ENCODE data around the gene DCHS2. TPM values are rescaled to one million over a fixed set of nuclear protein-coding genes. Genes with fewer than 3 reads are reported as not detected.

The DCHS2 gene
- total RNA-seq, 2 experiments from 2014 or later, result not detected

DNA sequence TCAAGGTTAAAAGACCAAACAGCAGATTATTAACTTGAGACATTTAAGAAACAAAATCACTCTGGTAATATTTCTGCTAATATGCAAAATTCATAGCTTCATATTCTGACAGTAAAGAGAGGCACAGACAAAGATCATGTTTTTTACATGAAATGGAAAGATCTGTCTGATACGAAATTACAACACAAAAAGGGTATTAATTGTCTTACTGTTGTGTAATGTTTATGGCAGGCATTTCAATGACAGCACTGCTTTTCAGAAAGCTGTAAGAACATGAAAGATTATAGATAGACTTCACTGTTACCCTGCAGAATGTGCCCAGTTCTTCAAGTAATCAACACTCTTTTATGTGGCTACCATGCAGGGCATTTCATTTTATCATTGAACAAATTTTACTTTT, 15.4 kb downstream of the DCHS2 start:
- Mint-ChIP-seq H3K4me1 (no peaks in the 10 kb centered on the region), H3K36me3 (ENCODE audit: low read depth) (no peaks in the 10 kb centered on the region), H3K9me3 (no peaks in the 10 kb centered on the region), H3K27ac (no peak overlapping the region), H3K4me3 (no peak overlapping the region), H3K27me3 (peaks cover 18% of the 10 kb centered on the region)
- ChIA-PET POLR2A (no interaction called here), CTCF (no interaction called here)
- DNase-seq, result no peak

DNA sequence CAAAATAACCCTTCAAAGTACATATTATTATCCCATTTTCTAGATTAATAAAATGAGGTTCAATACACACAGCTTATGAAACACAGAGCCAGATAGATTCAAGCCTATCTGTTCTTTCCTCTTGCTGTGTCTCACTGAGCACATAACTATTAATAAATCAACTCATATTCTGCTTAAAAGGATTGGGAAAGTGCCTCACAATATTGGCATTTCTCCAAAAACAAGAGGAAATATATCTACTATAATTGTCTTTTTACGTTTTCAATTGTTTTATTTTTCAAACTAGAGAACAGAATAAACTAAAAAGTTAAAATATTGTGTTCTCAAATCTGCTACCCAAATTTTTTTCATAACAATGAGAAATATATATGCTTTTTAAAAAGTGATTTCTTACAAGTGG, 15.8 kb downstream of the DCHS2 start:
- no peaks in the 10 kb centered on the region for H3K36me3 Mint-ChIP-seq (ENCODE audit: low read depth)
- no peak overlapping the region for H3K4me3 Mint-ChIP-seq
- H3K27me3 Mint-ChIP-seq, result peaks cover 19% of the 10 kb centered on the region
- H3K9me3 Mint-ChIP-seq, result no peaks in the 10 kb centered on the region
- CTCF ChIA-PET, result no interaction called here
- POLR2A ChIA-PET, result no interaction called here
- H3K27ac Mint-ChIP-seq, result no peak overlapping the region
- DNase-seq, result no peak
- H3K4me1 Mint-ChIP-seq, result no peaks in the 10 kb centered on the region

DNA sequence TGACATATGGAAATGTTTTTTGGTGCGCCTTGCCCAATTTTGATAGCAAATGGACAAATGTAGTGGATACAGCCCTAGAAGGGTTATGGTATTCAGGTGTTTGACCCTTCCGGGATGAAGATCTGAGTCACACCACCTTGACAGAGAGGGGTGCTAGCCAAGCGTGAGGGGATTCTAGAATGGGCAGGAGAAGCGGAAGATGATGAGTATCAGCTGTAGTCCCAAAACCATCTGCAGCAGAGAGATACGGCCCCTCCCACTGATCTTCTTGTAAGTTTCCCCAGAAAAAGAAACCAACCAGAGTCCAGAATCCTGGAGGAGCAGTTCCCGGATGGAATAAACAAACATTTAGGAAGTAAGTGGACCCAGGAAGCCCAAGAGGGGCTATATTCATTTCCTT, 18.1 kb downstream of the DCHS2 start:
- H3K27me3 Mint-ChIP-seq, result peaks cover 23% of the 10 kb centered on the region
- no peak for DNase-seq
- H3K4me1 Mint-ChIP-seq, result no peaks in the 10 kb centered on the region
- CTCF ChIA-PET, result interaction anchor here (0.6 kb wide), 1 partner anchor 72 kb away, joined by 4 read pairs; no protein-coding TSS in a partner anchor
- H3K36me3 Mint-ChIP-seq (ENCODE audit: low read depth), result no peaks in the 10 kb centered on the region
- POLR2A ChIA-PET, result no interaction called here
- no peaks in the 10 kb centered on the region for H3K9me3 Mint-ChIP-seq
- no peak overlapping the region for H3K27ac Mint-ChIP-seq
- H3K4me3 Mint-ChIP-seq, result no peak overlapping the region

DNA sequence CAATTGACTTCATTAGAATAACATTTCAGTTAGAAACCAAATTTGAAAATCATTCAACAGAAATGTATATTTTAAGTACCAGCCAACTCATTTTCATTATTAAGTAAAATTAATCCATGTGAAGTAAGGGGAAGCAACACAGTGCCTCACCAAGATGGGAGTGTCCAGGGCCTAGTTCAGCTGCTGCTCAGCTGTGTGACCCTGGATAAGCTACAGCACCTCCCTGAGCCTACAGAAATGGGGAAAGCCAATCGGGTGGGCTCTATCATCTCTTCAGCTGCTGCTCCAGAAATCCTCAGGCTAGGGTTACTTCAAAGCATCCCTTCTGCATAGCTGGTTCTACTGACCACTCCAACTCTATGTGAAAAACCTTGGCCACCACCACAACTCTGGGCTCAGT, 18.7 kb downstream of the DCHS2 start:
- POLR2A ChIA-PET, result no interaction called here
- no peaks in the 10 kb centered on the region for H3K36me3 Mint-ChIP-seq (ENCODE audit: low read depth)
- peaks cover 24% of the 10 kb centered on the region for H3K27me3 Mint-ChIP-seq
- H3K4me1 Mint-ChIP-seq, result no peaks in the 10 kb centered on the region
- CTCF ChIA-PET, result interaction anchor here (0.6 kb wide), 1 partner anchor 73 kb away, joined by 4 read pairs; no protein-coding TSS in a partner anchor
- no peak for DNase-seq
- H3K4me3 Mint-ChIP-seq, result no peak overlapping the region
- H3K27ac Mint-ChIP-seq, result no peak overlapping the region
- no peaks in the 10 kb centered on the region for H3K9me3 Mint-ChIP-seq

DNA sequence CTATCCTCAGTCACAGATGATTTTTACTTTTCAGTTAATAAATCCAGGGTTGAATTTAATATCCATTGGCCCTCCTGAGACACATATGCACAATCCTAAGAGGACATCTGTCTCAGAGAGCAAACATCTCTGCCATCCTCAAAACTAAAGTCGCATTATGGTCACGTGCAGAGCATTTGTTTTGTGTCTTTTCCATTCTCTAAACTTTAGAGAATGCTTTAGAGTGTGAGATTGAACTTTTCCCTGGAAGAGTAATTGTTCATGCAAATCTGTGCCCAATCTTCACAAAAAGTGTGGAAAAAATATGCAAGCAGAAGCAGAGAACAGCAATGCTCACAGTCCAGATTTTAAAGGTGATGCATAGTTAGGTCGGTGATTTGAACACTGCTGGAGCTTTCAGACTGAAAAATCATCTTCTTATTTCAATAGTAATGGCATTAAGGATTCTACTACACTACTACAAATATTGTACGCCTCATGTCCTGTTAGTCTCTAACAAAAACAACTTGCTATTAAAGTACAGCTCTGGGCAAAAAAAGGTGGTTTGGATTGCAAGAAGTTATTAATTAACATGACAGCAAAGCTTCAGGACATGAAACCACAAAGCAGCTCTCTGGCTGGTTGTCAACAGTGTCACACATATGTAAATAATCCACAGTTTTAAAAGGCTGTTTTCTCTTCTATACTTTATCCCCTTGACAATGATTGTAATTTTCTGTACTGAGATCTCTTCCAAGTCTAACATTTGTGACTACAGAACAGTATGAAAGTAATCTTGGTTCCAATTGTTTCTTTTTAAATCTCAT, 19.9 kb downstream of the DCHS2 start:
- H3K27ac Mint-ChIP-seq, result no peak overlapping the region
- no peak overlapping the region for H3K4me3 Mint-ChIP-seq
- no peaks in the 10 kb centered on the region for H3K9me3 Mint-ChIP-seq
- ChIA-PET POLR2A (no interaction called here), CTCF (no interaction called here)
- no peaks in the 10 kb centered on the region for H3K4me1 Mint-ChIP-seq
- no peaks in the 10 kb centered on the region for H3K36me3 Mint-ChIP-seq (ENCODE audit: low read depth)
- peaks cover 25% of the 10 kb centered on the region for H3K27me3 Mint-ChIP-seq
- no peak for DNase-seq

DNA sequence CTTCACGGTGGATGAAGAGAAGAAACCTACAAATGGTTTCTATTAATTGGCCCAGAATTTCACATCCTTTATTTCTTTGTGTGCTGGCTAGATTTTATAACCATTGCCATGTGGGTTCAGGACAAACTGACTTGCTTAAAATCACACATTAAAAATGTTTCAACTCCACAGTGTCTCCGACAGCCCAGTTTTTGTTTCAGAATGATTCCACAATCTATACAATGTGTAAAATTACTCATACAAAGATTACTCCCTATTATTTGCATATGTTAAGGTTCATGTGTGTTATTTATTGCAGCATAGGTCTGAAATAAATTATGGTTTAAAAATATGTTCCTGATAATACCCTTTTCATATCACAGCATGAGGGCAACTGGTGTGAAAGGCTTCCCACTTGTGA, 20.6 kb downstream of the DCHS2 start:
- CTCF ChIA-PET, result no interaction called here
- no peaks in the 10 kb centered on the region for H3K36me3 Mint-ChIP-seq (ENCODE audit: low read depth)
- POLR2A ChIA-PET, result no interaction called here
- no peaks in the 10 kb centered on the region for H3K9me3 Mint-ChIP-seq
- DNase-seq, result no peak
- no peaks in the 10 kb centered on the region for H3K4me1 Mint-ChIP-seq
- peaks cover 20% of the 10 kb centered on the region for H3K27me3 Mint-ChIP-seq
- no peak overlapping the region for H3K27ac Mint-ChIP-seq
- H3K4me3 Mint-ChIP-seq, result no peak overlapping the region

DNA sequence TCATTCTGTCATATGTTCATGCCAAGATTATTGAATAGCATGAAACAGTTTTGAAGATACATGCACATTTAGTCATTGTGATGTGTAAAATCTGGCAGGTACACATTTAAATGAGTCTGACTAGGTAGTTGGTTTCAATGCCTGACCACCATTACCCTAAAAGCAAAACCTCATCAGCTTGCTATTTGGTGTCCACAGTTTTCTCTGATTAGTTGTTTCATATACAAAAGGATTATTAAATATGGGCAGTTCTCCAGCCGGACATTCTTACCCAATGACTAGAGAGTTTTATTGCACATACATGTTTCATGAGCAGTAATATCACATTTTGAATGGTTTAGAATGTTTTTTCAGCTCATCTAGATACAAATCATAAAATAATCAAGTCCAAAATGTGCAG, 23.7 kb downstream of the DCHS2 start:
- peaks cover 18% of the 10 kb centered on the region for H3K27me3 Mint-ChIP-seq
- no peak overlapping the region for H3K4me3 Mint-ChIP-seq
- CTCF ChIA-PET, result no interaction called here
- no peak overlapping the region for H3K27ac Mint-ChIP-seq
- H3K4me1 Mint-ChIP-seq, result no peaks in the 10 kb centered on the region
- H3K36me3 Mint-ChIP-seq (ENCODE audit: low read depth), result no peaks in the 10 kb centered on the region
- POLR2A ChIA-PET, result no interaction called here
- H3K9me3 Mint-ChIP-seq, result no peaks in the 10 kb centered on the region
- no peak for DNase-seq

DNA sequence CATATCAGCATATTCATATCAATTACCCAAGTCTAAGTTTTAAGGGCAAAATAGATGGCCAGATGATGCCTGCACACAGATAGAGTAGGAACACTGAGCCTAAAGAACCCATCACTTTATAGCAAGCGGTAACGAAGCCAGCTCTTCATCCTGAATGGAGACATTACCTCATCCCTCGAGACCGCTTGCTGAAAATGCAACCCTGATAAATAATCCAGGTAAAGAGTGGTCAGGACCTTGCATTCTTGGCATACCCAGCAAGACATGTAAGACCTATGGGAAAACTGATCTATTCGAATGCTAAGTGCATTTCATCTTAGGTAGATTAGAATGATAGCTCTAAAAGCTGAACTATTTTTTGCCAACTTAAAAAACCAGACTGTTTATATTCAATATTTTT, 25.3 kb downstream of the DCHS2 start:
- POLR2A ChIA-PET, result no interaction called here
- CTCF ChIA-PET, result no interaction called here
- peaks cover 24% of the 10 kb centered on the region for H3K27me3 Mint-ChIP-seq

DNA sequence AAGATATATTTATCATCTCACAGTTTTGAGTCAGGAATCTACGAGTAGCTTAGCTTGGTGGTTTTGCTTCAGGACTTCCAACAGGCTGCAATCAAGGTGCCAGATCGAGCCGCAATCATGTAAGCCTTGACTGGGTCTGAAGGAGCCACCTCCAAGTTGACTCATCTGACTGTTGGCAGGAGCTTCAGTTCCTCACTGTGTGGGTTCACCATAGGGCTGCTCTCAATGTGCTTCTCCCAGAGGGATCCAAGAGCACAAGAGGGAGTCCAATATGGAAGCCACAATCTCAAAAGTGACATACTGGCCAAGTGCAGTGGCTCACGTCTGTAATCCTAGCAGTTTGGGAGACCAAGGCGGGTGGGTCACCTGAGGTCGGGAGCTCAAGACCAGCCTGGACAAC, 26.5 kb downstream of the DCHS2 start:
- Mint-ChIP-seq H3K4me1 (no peaks in the 10 kb centered on the region), H3K36me3 (ENCODE audit: low read depth) (no peaks in the 10 kb centered on the region), H3K27me3 (peaks cover 18% of the 10 kb centered on the region), H3K4me3 (no peak overlapping the region), H3K27ac (no peak overlapping the region), H3K9me3 (no peaks in the 10 kb centered on the region)
- ChIA-PET CTCF (interaction anchor here (0.5 kb wide), 1 partner anchor 31 kb away, joined by 4 read pairs; no protein-coding TSS in a partner anchor), POLR2A (no interaction called here)
- no peak for DNase-seq

More for the DNA sequence above, 25.3 kb downstream of the DCHS2 start:
- Mint-ChIP-seq H3K4me1 (no peaks in the 10 kb centered on the region), H3K4me3 (no peak overlapping the region), H3K9me3 (no peaks in the 10 kb centered on the region), H3K36me3 (ENCODE audit: low read depth) (no peaks in the 10 kb centered on the region), H3K27ac (no peak overlapping the region)
- no peak for DNase-seq

DNA sequence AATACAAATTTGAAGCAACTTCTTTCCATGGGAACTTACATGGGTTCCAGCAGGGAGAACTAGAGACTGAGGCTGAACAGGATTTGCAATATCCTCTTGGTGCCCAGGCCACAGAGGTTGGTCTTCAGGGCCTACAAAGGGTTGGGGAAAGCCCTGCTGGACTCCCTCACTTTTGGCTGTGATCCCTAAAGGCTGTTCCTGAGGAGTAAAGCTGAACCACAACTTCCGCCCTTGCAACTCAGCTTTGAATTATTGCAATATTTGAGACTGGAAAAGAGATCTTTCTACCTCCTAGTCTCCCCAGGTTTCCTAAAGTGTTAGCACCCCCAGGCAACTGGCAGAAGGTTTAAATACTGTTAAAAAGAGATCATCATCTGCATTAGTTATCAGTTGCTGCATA, 26.9 kb downstream of the DCHS2 start:
- no peak for DNase-seq
- Mint-ChIP-seq H3K27ac (no peak overlapping the region), H3K27me3 (peaks cover 16% of the 10 kb centered on the region), H3K4me1 (no peaks in the 10 kb centered on the region), H3K4me3 (no peak overlapping the region), H3K36me3 (ENCODE audit: low read depth) (no peaks in the 10 kb centered on the region), H3K9me3 (no peaks in the 10 kb centered on the region)
- CTCF ChIA-PET, result interaction anchor here (0.5 kb wide), 1 partner anchor 31 kb away, joined by 4 read pairs; no protein-coding TSS in a partner anchor
- POLR2A ChIA-PET, result no interaction called here

DNA sequence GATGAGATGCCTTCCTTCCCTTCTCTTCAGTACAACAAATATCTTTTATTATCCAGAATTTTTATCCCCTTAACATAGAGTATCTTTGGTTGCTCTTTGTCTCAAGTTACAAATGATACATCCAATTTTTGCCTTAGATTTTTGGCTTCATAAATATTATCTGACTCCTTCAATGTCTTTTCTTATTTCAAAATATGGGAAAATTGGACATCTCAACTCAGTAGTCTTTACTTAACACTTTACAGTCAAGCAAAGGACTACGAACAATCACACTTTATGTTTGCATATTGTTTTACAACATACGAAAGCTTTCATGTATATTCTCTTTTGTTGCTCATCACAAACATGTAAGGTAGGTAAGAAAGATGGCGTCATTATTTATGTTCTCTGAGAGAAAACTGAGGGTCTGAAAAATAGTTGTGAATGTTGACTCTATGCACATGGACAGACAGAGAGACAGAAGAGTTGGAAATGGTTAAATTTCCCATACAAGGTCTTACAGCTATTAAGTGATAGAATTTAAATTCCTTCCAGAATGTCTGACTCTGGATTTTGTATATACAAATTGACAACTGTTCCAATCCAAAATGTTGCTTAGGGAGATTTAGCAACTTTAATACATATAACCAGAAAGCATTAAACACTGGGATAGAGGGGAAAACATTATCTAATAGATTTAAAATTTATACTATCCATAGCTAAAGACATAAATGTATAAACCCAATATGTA, 29.4 kb downstream of the DCHS2 start:
- ChIA-PET POLR2A (no interaction called here), CTCF (no interaction called here)
- DNase-seq, result no peak
- H3K9me3 Mint-ChIP-seq, result no peaks in the 10 kb centered on the region
- H3K27ac Mint-ChIP-seq, result no peak overlapping the region
- no peak overlapping the region for H3K4me3 Mint-ChIP-seq
- no peaks in the 10 kb centered on the region for H3K36me3 Mint-ChIP-seq (ENCODE audit: low read depth)
- H3K27me3 Mint-ChIP-seq, result peaks cover 19% of the 10 kb centered on the region
- no peaks in the 10 kb centered on the region for H3K4me1 Mint-ChIP-seq

DNA sequence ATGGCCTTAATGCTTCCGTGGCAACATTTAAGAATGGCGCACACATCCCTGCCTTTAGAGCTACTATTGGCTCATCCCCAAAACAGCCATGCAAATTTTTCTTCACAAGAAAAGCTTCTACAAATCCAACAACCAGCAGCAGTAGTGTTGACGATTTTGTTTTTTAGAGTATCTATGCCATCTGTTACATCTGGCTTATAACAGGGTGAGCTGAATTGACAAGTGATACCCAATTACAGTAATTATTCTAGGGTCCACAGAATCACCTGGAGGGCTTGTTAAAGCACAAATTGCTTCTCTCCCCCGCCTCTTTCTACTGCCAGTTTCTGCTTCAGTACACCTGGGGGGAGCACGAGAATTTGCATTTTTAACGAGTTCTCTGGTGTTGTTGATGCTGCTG, 34.1 kb downstream of the DCHS2 start:
- DNase-seq, result no peak
- H3K9me3 Mint-ChIP-seq, result no peaks in the 10 kb centered on the region
- H3K27ac Mint-ChIP-seq, result no peak overlapping the region
- H3K36me3 Mint-ChIP-seq (ENCODE audit: low read depth), result no peaks in the 10 kb centered on the region
- no peaks in the 10 kb centered on the region for H3K4me1 Mint-ChIP-seq
- ChIA-PET POLR2A (no interaction called here), CTCF (no interaction called here)
- peaks cover 17% of the 10 kb centered on the region for H3K27me3 Mint-ChIP-seq
- H3K4me3 Mint-ChIP-seq, result no peak overlapping the region

DNA sequence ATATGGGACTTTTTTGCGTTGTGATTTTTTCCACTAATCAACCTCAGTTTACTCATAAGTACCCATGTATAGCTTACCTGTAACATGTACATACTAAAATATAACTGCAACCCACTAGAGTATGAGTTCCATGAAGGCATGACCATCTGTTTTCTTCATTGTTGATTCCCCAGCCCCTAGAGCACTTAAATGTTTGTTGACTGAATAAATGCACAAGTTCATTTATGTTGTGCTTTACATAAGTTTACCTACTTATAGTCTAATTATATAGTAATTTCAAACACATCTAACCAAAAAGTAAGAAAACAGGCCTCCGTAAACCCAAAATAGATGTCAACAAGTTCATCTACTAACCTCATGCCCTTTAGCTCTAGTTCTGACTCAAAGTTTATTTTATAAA, 34.7 kb downstream of the DCHS2 start:
- POLR2A ChIA-PET, result no interaction called here
- peaks cover 12% of the 10 kb centered on the region for H3K27me3 Mint-ChIP-seq

More for the DNA sequence above, 34.7 kb downstream of the DCHS2 start:
- Mint-ChIP-seq H3K27ac (no peak overlapping the region), H3K4me3 (no peak overlapping the region), H3K9me3 (no peaks in the 10 kb centered on the region), H3K4me1 (no peaks in the 10 kb centered on the region), H3K36me3 (ENCODE audit: low read depth) (no peaks in the 10 kb centered on the region)
- CTCF ChIA-PET, result no interaction called here
- no peak for DNase-seq

Data from activated CD4-positive, alpha-beta T cell treated with anti-CD3 and anti-CD28 coated beads, Interleukin-2, amount 10 ng/mL, durations not matched to agents 7 days and 5 days (primary cell).